ENCODE measurements around the gene SSTR3.

SSTR3 gene

DNA sequence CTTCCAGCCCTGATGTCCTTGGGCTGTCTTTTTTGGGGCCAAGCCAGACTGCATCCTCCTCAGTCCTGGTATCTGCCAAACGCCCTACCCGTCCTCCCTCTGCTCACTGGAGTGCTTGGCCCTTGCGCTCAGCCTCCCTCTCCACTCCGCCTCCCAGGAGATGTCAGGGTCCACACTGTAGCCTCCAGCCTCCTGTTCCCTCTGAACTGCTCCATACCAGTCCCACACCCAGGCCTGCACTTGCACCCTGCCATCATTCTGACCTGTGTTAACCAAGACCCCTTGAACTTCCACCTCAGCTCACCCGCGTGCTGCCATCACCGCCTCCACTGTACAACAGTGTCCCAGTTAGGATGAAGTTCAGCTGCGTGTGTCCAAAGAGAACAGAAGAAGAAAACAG lies 56.3 kb downstream of the SSTR3 start:
- Histone ChIP-seq H3K4me3 (no peak overlapping the region), H3K36me3 (no peaks in the 10 kb centered on the region), H3K9me3 (peaks cover 0 to 4% (median 0%) of the 10 kb centered on the region in 3 donors), H3K27ac (no peak overlapping the region), H3K4me1 (no peaks in the 10 kb centered on the region), H3K27me3 (peaks cover 0 to 54% of the 10 kb centered on the region in 2 donors)
- TF ChIP-seq CTCF (IDR thresholded peaks at IDR 0.05), result no peak
- no peak for DNase-seq
- intact Hi-C loops (cut with DNase I; ENCODE audit: low total_unique reads), result no loop called here

GRCh38 chr22:37154925-37155712 lies 57.2 kb downstream of the SSTR3 start:
- peaks cover 0 to 4% (median 0%) of the 10 kb centered on the region in 3 donors for H3K9me3 ChIP-seq
- no peak overlapping the region for H3K4me3 ChIP-seq
- H3K27me3 ChIP-seq, result peaks cover 0 to 49% of the 10 kb centered on the region in 2 donors
- TF ChIP-seq CTCF (IDR thresholded peaks at IDR 0.05), result no peak
- no peak overlapping the region for H3K27ac ChIP-seq
- no peaks in the 10 kb centered on the region for H3K36me3 ChIP-seq
- DNase-seq, result no peak
- intact Hi-C loops (cut with DNase I; ENCODE audit: low total_unique reads), result no loop called here
- no peaks in the 10 kb centered on the region for H3K4me1 ChIP-seq

All from tibial artery (tissue), 4 donors.